H1 (cell line): ENCODE results near the gene ATP10D. TPM values are rescaled to one million over a fixed set of nuclear protein-coding genes. Genes with fewer than 3 reads are reported as not detected.

ENCODE experiments used
- ATF2 ChIP-seq: IDR thresholded peaks from 2 replicates; pipeline ENCODE4 v1.6.1; 2012; ENCODE audit warnings: low read length, inconsistent platforms
- CTCF ChIP-seq, 3 experiments: IDR thresholded peaks; 1 replicate in 2 of 3; 2 replicates in 1 of 3; pipeline versions ENCODE4 v1.5.1 to v1.6.1; 2011; ENCODE audit warnings: low read length in 3 of 3, mild to moderate bottlenecking in 3 of 3, inconsistent platforms in 2 of 3, low read depth in 1 of 3, moderate library complexity in 1 of 3; ENCODE audit not compliant: insufficient read depth in 1 of 3; ENCODE audit errors: control extremely low read depth in 1 of 3
- E2F6 ChIP-seq: IDR thresholded peaks from 2 replicates; pipeline ENCODE4 v1.6.1; 2012; ENCODE audit warnings: inconsistent platforms
- POLR2AphosphoS5 ChIP-seq: IDR thresholded peaks from 2 replicates; pipeline ENCODE4 v1.6.1; 2011; ENCODE audit warnings: low read depth, low read length
- SIN3A ChIP-seq, 2 experiments: IDR thresholded peaks in 1 of 2; conservative IDR thresholded peaks in 1 of 2; 2 replicates each; pipeline ENCODE4 v1.6.1; 2011 to 2012; ENCODE audit warnings: low read length in 2 of 2, improper control_type of control experiment in 1 of 2, low read depth in 1 of 2, mild to moderate bottlenecking in 1 of 2
- polyA plus RNA-seq, 7 experiments: library from polyadenylated mRNA; depleted of rRNA in 3 of 7; stranded (reverse) in 5 of 7; unstranded in 2 of 7; fragments of >200 nt in 5 of 7; fragments of 200-250 nt in 2 of 7; gene quantifications; 1 replicate in 5 of 7; 2 replicates in 1 of 7; 4 replicates in 1 of 7; pipeline versions ENCODE4 v1.2.1 to v1.2.3, GENCODE V29; 2011 to 2013; ENCODE audit warnings: missing spikeins in 2 of 7, mixed read lengths in 2 of 7
- total RNA-seq: library from RNA; stranded (reverse); fragmentation: NEBNext Ultra II Directional; extraction: Animal tissue kit (Norgen Biotek cat#: 25700); gene quantifications from 2 replicates; pipeline ENCODE4 v1.2.1, GENCODE V29; 2021

Gene ATP10D
- total and polyA plus RNA-seq, 2 of the 8 experiments (the other 6 are each of a cell fraction or from before 2014, with no cell fraction given): 2.9 to 5.9 TPM

- TF ChIP-seq POLR2AphosphoS5 (no peak), CTCF (IDR thresholded peaks at IDR 0.05; ENCODE audit: control extremely low read depth in 1 of 3, insufficient read depth in 1 of 3, low read depth in 1 of 3, low read length in 3 of 3) (no peak), SIN3A (conservative IDR thresholded peaks at IDR 0.05 in 1 of 2, IDR thresholded peaks at IDR 0.05 in 1 of 2; ENCODE audit: low read depth in 1 of 2, low read length in 2 of 2) (no peak), ATF2 (no peak), E2F6 (no peak)
These were observed 46.9 kb downstream of the ATP10D start (continued) for GRCh38 chr4:47531954-47532321.
